Measurements from ENCODE around the gene RPL7A.
A peak's percentile ranks its signal among the peaks of the same experiment; 100 is the strongest.

Gene RPL7A

GRCh38 chr9:133342570-133342969 is 5.4 kb upstream of the RPL7A start:
- TF ChIP-seq CTCF (IDR thresholded peaks at IDR 0.05; ENCODE audit: low read depth, low read length) = peak; percentile 30
- no peak for DNase-seq (ENCODE audit: low read depth in 2 of 2)
- no peak overlapping the region for H3K4me3 ChIP-seq (replicated peaks in 1 of 2; ENCODE audit: low read depth in 2 of 2, low read length in 2 of 2)

GRCh38 chr9:133344071-133344470 is 3.9 kb upstream of the RPL7A start:
- DNase-seq (ENCODE audit: low read depth in 2 of 2) = no peak
- TF ChIP-seq CTCF (IDR thresholded peaks at IDR 0.05; ENCODE audit: low read depth, low read length) = no peak
- H3K4me3 ChIP-seq (replicated peaks in 1 of 2; ENCODE audit: low read depth in 2 of 2, low read length in 2 of 2) = no peak overlapping the region

DNA sequence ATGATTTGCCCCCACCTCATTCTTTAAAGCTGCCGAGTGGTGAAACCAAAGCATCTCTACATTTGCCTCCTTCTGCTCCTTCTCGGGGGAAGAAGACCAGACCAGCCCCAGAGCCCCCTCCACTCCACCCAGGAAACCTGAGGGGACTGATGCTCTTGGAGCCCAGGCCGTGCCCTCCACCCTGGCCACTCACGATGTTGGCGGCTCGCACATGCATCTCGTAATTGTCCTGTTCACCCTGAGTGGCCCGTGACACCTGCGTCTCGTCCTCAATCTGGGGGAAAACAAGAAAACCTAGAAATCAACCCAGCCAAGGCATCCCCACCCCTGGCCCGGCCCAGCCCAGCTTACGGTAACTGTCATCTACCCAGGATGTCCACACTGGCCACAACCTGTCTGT is 3.0 kb upstream of the RPL7A start:
- no peak for TF ChIP-seq CTCF (IDR thresholded peaks at IDR 0.05; ENCODE audit: low read depth, low read length)
- no peak for DNase-seq (ENCODE audit: low read depth in 2 of 2)
- H3K4me3 ChIP-seq (replicated peaks in 1 of 2; ENCODE audit: low read depth in 2 of 2, low read length in 2 of 2) = no peak overlapping the region

DNA sequence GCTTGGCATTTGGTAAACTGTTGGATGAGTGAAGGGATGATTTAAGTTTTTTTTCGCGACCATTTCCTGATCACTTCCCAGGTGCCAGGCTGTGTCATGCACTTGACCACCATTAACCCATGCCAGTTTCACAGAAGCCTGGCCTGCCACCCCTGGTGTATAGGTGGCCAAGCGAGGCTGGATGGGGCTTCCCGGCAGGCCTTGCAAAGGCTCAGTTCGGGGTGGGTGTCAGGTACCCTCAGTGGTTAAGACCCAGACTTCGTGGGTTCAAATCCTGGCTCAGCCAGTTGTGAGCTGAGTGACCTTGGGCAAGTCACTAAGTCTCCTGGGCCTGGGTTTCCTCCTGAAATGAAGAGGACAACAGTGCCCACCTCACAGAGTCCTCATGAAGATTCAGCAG is 2.4 kb upstream of the RPL7A start:
- TF ChIP-seq CTCF (IDR thresholded peaks at IDR 0.05; ENCODE audit: low read depth, low read length) = no peak
- H3K4me3 ChIP-seq (replicated peaks in 1 of 2; ENCODE audit: low read depth in 2 of 2, low read length in 2 of 2) = no peak overlapping the region
- no peak for DNase-seq (ENCODE audit: low read depth in 2 of 2)

DNA sequence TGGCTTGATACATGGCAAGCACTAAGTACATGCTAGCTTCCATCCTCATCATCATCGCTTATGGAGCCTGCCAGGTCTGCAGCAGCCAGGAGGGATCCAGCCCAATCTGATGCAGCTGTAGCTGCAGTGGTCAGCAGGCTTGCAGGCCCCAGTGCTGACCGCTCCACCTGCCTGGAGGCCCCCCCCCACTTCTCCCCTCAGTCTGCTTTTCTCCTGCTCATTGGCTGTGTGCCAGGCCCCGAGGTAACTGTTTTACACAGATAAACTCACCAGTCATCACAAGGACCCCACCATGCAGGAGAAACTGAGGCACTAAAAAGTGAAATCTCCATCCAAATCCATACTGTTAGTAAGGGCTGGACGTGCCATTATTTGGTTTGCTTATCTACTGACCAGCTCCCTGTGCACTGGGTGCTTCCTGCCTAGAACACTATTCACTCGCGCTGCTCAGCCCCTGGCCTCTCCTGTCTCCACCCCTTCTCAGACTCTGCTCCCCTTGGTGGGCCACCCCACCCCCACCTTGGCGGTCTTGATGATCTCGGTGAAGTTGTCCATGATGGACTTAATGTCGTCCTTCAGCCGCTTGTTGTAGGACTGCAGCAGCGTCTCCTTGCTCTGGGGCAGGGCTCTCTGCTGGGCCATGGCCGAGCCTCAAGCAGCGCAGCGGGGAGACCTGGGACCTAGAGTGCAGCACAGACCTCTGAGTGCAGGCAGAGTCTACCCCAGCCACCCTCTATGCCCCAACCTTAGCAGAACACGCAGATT is 1.8 kb upstream of the RPL7A start:
- DNase-seq (ENCODE audit: low read depth in 2 of 2) = no peak
- TF ChIP-seq CTCF (IDR thresholded peaks at IDR 0.05; ENCODE audit: low read depth, low read length) = no peak
- peak overlapping the region; percentile 98 to 99 for H3K4me3 ChIP-seq (replicated peaks in 1 of 2; ENCODE audit: low read depth in 2 of 2, low read length in 2 of 2)

DNA sequence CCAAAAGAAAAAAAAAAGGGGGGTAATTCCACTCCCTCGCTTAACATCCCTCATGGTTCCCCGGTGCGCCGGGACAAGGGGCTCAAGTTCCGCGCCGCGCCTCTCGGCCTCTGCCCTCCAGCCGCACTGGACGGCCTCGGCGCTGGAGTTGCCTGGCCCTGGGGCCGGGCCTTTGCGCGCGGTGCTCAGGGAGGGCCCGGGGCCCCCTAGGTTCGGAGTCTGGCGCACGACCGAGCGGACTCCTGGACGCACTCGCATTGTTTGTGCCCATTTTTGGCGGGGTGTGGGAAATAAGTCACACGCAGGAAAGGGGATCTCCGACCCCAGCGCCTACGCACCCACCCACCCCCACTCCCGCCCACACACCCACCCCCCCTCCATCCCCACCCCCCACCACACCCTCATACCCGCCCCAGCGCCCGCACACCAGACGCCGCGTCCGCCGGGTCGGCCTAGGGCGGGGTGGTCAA is 468 bp upstream of the RPL7A start:
- peak overlapping the region; percentile 98 to 99 for H3K4me3 ChIP-seq (replicated peaks in 1 of 2; ENCODE audit: low read depth in 2 of 2, low read length in 2 of 2)
- DNase-seq (ENCODE audit: low read depth in 2 of 2) = peak; percentile 31 to 33
- TF ChIP-seq CTCF (IDR thresholded peaks at IDR 0.05; ENCODE audit: low read depth, low read length) = no peak
